NK-92 treated with Interleukin-12 subunit alpha and Interleukin-12 subunit beta, amount 100 ng/mL, for 24 hours (cell line): ENCODE data around the gene SFSWAP.
"Not testable (repeated sequence)": the region's sequence is repeated elsewhere in the genome, so short reads cannot be mapped to it uniquely, and the experiment has no call there.

Experiments used
- DNase-seq: peaks from one replicate; lab custom pipeline; 2025; lab: John Stamatoyannopoulos, UW

SFSWAP gene

GRCh38 chr12:131761638-131762037, 50.7 kb downstream of the SFSWAP start:
- no peak for DNase-seq

GRCh38 chr12:131764738-131765137, 53.8 kb downstream of the SFSWAP start:
- no peak for DNase-seq

DNA sequence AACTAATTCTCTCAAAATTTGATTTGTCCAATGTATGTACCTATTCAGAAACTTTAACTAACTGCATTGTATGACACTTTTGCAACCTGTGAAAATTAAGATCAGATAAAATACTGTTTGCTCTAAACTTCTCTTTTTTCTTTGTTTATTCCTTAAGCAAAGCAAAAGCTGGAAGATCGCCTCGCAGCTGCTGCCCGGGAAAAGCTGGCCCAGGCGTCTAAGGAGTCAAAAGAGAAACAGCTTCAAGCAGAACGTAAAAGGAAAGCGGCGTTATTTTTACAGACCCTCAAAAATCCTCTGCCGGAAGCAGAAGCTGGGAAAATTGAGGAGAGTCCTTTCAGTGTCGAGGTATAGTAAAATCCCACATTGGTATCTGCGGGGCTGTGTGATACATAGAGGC, 55.1 kb downstream of the SFSWAP start:
- no peak for DNase-seq

GRCh38 chr12:131766382-131767107, 55.7 kb downstream of the SFSWAP start:
- no peak for DNase-seq

- DNase-seq: no peak
Observed at GRCh38 chr12:131770120-131770519, 59.2 kb downstream of the SFSWAP start.

- DNase-seq: no peak
Observed at GRCh38 chr12:131771965-131772364, 61.1 kb downstream of the SFSWAP start.

DNA sequence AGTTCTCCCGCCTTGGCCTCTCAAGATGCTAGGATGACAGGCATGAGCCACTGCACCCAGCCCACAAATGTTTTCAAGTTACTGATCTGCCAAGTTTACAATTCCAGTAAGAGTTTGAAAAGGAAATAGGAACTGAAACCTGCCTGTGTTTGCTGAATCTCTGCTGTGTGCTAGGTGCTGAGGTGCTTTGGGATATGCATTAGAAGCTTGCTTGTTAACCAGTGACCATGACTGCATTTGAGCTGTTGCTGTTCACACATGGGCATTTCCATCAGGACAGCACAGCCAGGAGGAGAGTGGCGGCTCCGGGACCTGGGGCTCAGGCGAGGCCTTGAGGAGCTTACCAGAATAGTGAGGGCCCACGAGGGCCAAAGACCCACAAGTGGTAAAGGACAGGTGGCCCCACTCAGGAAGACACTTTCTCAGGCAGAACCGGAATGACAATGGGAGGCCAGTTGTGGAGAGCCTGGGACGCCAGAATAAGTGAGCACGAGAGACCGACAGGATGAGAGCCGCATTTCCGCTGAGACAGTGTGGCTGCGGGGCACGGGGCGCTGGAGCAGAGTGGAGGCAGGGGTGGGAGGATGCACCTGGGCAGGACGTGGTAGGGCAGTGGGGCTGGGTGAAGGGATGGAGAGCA, 62.8 kb downstream of the SFSWAP start:
- DNase-seq: no peak

DNA sequence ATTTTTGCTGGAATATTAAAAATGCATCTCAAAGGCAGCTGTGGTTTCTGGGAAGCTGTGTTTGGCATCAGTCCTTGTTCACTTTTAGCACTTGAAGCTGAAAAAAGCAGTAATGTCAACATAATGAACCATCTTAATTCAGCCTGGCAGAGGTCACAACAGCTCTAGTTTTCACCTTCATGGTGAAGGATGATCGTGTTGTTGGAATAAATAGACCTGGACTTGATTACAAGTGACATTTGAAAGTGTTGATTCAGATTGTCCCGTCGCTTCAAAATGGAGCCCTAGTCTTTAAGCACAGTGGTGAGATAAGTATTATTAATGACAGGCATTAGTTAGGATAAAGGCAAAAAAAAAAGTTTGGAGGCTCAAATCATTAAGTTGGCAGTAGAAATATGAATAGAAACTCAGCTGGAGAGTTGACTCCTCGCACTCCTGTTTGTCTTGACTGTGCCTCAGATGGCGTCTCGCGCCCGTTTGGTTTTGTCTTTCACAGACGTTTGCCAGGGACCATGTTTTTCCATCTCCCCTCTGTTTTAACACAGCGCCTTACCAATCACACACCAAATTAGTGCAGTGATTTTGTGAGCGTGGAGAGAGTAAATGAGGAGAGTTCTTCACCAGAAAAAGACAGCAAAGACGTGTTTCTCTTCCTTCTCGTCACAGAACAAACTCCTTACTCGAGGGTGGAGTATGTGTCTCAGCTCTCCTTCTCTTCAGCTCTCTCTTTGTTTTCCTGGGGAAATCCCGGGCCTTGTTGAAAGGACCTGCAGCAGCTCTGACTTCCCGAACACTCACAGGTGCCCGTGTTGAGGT, 63.9 kb downstream of the SFSWAP start:
- DNase-seq: no peak

- DNase-seq: no peak
Observed at GRCh38 chr12:131775392-131776236, 64.7 kb downstream of the SFSWAP start.

DNA sequence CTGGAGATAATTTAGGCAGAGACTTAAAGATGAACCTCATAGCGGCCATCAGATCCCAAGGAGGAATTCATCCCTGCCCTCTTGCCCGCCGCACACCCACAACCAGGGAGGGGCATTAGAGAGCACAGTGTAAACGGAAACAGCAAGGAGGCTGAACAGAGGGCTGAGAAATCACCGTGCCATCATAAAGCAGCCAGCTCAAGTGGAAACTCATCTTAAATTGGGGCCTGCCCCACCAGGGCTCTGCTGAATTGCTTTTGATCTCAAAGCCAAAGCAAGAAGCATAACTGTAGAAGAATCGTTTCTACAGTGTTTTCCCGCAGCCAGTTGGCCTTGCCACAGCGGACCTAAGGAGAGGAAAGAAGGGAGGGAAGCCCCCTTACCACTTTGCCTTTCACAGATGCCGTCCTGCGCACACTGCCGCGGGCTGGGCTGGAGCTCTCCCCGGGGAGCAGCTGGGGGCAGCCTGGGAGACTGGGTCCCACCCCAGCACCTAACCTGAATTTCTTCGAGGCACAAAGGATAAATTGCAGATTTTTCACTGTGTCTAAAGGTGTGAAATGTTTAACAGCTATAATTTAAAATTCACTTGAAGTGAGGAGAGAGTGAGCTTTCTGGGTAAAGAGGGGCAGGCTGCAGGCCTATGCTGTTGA, 65.5 kb downstream of the SFSWAP start:
- no peak for DNase-seq

GRCh38 chr12:131777269-131777668, 66.4 kb downstream of the SFSWAP start:
- DNase-seq: not testable (repeated sequence)

DNA sequence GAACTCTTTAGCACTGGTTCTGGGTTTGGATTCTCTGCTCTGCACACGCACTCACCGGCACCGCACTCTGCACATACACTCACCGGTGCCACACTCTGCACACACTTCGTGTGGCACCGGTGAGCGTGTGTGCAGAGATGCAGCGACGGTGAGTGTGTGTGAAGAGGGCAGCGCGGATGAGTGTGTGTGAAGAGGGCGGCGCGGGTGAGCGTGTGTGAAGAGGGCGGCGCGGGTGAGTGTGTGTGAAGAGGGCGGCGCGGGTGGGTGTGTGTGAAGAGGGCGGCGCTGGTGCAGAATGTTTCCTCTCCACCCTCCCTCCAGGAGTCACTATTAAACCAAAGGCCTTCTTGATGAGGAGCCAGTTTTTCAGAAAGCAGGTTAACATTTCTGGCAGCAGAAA, 68.1 kb downstream of the SFSWAP start:
- DNase-seq: no peak

DNA sequence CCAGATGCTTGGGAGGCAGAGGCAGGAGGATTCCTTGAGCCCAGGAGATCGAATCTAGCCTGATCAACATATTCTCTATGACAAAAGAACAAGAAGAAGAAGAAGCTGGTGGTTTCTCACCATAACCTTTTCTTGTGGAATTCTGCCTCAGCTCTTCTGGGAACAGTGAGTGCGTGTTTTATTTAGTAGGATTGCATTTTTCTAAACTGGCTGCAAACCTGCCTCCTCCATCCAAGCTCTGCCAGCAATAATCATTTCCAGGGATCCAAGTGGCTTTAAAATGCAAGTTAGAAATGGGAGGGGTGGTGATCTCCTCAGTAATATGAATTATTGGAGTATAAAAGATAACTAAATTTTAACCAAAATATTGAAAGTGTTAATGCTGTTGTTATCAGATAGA, 71.2 kb downstream of the SFSWAP start:
- no peak for DNase-seq

- DNase-seq: no peak
Observed at GRCh38 chr12:131783915-131784541, 73.1 kb downstream of the SFSWAP start.

DNA sequence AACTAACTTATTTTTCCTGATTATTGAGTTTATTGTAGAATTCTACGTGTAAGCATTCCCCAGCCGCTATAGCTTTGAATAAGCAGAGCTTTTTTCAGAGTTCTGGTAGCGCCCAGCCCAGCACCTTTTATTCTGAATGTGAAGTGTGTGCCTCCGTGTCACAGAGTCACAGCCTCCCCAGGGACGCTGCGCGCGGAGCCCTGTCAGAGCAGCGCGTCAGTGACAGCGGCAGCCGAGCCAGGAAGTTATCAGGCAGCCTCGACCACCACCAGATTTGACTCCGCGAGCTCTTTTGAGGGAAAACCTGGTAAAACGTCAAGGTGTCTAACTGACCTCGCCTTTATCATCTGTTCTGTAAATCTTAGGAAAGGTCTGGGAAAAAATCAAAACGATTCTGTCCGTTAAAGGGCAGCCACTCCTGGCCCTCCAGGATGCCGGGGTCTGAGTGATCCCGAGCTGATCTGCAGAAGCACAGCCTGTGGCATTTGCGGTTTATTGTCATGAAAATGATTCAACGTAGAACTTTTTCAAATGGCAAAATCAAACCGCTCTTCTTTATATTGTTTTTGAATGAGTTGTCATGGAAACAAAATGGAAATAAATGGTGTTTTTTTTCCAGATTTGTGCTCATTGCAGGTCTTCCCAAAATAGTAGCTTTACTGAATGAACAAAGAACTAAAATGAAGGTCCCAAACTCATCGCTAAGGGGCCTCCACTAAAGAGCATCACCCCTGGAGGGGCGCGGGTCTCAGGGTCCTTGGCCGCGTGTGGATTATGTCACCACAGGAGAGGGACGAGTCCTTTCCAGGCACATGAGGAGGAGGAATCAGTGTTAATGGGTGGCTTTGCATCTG, 74.2 kb downstream of the SFSWAP start:
- no peak for DNase-seq

GRCh38 chr12:131785763-131786330, 75.0 kb downstream of the SFSWAP start:
- DNase-seq: no peak

- DNase-seq: no peak
Observed at GRCh38 chr12:131786331-131786730, 75.4 kb downstream of the SFSWAP start.

- DNase-seq: no peak
Observed at GRCh38 chr12:131787143-131787660, 76.3 kb downstream of the SFSWAP start.

DNA sequence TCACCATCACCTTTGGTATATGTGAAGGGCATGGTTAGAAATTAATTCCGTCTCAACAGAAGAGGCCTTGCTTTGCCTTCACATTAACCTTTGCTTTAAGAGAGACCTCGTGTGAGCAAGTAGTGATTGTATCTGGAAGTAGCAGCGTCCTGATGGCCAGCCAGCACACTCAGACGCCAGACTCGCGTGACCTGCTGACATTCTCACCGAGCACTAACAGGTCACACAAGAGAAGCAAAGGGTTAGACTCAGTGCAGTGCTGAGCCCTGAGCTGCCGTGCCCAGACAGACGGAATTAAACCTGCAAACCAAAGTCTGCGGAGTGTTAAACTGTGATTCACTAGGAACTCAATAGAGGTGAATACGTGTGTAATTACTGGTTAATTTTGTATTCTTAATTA, 77.2 kb downstream of the SFSWAP start:
- DNase-seq: no peak
